Progenitor cell of endocrine pancreas (in vitro differentiated cells): ENCODE measurements around the gene TSPAN15. TPM values are rescaled to one million over a fixed set of nuclear protein-coding genes. Genes with fewer than 3 reads are reported as not detected.
A peak's percentile ranks its signal among the peaks of the same experiment; 100 is the strongest.

Experiments
- DNase-seq: peaks from one replicate; pipeline ENCODE4 v3.0.0; 2021; ENCODE audit warnings: low spot score; ENCODE audit not compliant: unreplicated experiment
- H3K27ac Mint-ChIP-seq: 2 replicates; pipeline ENCODE4 v1.8.0; 2021; ENCODE audit warnings: mild to moderate bottlenecking, moderate library complexity, mixed read lengths
- H3K27me3 Mint-ChIP-seq: 2 replicates; pipeline ENCODE4 v1.8.0; 2021; ENCODE audit warnings: mixed read lengths
- H3K36me3 Mint-ChIP-seq: 2 replicates; pipeline ENCODE4 v1.8.0; 2022; ENCODE audit warnings: mixed read lengths; ENCODE audit not compliant: insufficient read depth
- H3K4me1 Mint-ChIP-seq: 2 replicates; pipeline ENCODE4 v1.8.0; 2021; ENCODE audit warnings: low read depth, mixed read lengths
- H3K4me3 Mint-ChIP-seq: 2 replicates; pipeline ENCODE4 v1.8.0; 2021; ENCODE audit warnings: low read depth, mild to moderate bottlenecking, moderate library complexity, mixed read lengths
- H3K9me3 Mint-ChIP-seq: 2 replicates; pipeline ENCODE4 v1.8.0; 2021; ENCODE audit warnings: low read depth, mixed read lengths
- total RNA-seq: library from RNA; stranded (reverse); gene quantifications from 2 replicates; pipeline ENCODE4 v1.2.1, GENCODE V29; 2021
- TF ChIP-seq, protein P1 (sequence below): fragments of 200-600 bp; sonication (generic); IDR thresholded peaks from one replicate; pipeline ENCODE4 v1.5.0; 2021; ENCODE audit warnings: antibody characterized with exemption, mild to moderate bottlenecking; ENCODE audit not compliant: unreplicated experiment

The TSPAN15 gene
- total RNA-seq, 1 donor from 2014 or later = 14.7 TPM

DNA sequence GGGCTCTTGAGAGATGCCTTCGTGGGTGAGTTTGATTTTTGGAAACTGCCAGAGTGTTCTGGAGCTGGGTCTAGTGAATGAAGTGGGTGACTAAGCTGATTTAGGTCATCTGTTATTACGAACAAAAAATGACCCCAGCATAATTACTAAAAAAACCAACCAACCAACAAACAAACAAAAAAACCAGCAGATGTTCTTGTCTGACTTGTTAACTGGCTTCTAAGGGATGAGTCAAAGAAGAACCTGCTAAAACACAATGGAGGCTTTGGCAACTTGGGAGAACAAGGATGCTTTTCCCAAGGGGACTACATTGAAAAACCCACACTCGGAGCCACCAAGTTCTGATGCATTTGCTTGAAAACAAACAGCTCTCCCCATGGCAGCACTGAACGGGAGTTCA is 46.0 kb upstream of the TSPAN15 start:
- TF ChIP-seq, protein P1, sequence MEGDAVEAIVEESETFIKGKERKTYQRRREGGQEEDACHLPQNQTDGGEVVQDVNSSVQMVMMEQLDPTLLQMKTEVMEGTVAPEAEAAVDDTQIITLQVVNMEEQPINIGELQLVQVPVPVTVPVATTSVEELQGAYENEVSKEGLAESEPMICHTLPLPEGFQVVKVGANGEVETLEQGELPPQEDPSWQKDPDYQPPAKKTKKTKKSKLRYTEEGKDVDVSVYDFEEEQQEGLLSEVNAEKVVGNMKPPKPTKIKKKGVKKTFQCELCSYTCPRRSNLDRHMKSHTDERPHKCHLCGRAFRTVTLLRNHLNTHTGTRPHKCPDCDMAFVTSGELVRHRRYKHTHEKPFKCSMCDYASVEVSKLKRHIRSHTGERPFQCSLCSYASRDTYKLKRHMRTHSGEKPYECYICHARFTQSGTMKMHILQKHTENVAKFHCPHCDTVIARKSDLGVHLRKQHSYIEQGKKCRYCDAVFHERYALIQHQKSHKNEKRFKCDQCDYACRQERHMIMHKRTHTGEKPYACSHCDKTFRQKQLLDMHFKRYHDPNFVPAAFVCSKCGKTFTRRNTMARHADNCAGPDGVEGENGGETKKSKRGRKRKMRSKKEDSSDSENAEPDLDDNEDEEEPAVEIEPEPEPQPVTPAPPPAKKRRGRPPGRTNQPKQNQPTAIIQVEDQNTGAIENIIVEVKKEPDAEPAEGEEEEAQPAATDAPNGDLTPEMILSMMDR = no peak
- H3K9me3 Mint-ChIP-seq = no peaks in the 10 kb centered on the region
- no peak overlapping the region for H3K4me3 Mint-ChIP-seq
- H3K36me3 Mint-ChIP-seq = peaks cover 7% of the 10 kb centered on the region
- DNase-seq = no peak
- peaks cover 12% of the 10 kb centered on the region for H3K27me3 Mint-ChIP-seq
- peaks cover 2% of the 10 kb centered on the region for H3K4me1 Mint-ChIP-seq
- no peak overlapping the region for H3K27ac Mint-ChIP-seq

DNA sequence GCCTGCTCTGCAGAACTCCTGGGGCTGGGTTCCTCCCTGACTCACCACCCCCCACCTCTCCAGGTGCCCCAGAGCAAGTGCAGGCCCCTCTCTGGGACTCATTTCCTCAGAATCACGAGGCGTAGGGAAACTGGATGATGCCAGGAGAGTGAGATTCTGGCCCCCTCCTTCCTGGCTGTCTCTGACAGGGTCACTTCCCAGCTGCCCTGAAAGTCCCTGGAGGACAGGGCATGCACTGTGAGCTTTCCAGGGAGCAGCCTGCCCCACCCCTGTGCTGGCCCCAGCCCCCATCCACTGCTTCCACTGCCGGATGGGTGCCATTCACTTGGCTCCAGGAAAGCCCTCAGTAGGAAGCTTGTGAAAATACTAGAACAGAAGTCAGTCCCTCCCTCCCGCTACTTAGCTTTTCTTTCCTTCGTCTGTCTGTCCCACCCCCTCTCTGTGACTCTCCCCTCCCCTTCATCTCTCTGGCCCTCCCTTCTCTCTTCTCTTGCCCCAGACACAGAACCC is 44.9 kb upstream of the TSPAN15 start:
- Mint-ChIP-seq H3K4me3 (no peak overlapping the region), H3K27ac (peak overlapping the region; percentile 51), H3K9me3 (no peaks in the 10 kb centered on the region), H3K27me3 (peaks cover 18% of the 10 kb centered on the region), H3K4me1 (peaks cover 2% of the 10 kb centered on the region), H3K36me3 (peaks cover 2% of the 10 kb centered on the region)
- TF ChIP-seq, protein P1 = no peak
- DNase-seq = no peak

GRCh38 chr10:69406816-69407580 is 44.3 kb upstream of the TSPAN15 start:
- Mint-ChIP-seq H3K4me3 (no peak overlapping the region), H3K36me3 (no peaks in the 10 kb centered on the region), H3K4me1 (peaks cover 2% of the 10 kb centered on the region), H3K27me3 (peaks cover 21% of the 10 kb centered on the region), H3K9me3 (no peaks in the 10 kb centered on the region), H3K27ac (no peak overlapping the region)
- TF ChIP-seq, protein P1 = no peak
- no peak for DNase-seq

GRCh38 chr10:69407621-69408301 is 43.5 kb upstream of the TSPAN15 start:
- H3K27me3 Mint-ChIP-seq = peaks cover 21% of the 10 kb centered on the region
- no peaks in the 10 kb centered on the region for H3K9me3 Mint-ChIP-seq
- TF ChIP-seq, protein P1 = peak; percentile 37
- H3K36me3 Mint-ChIP-seq = no peaks in the 10 kb centered on the region
- no peak for DNase-seq
- no peak overlapping the region for H3K4me3 Mint-ChIP-seq
- peaks cover 2% of the 10 kb centered on the region for H3K4me1 Mint-ChIP-seq
- no peak overlapping the region for H3K27ac Mint-ChIP-seq

DNA sequence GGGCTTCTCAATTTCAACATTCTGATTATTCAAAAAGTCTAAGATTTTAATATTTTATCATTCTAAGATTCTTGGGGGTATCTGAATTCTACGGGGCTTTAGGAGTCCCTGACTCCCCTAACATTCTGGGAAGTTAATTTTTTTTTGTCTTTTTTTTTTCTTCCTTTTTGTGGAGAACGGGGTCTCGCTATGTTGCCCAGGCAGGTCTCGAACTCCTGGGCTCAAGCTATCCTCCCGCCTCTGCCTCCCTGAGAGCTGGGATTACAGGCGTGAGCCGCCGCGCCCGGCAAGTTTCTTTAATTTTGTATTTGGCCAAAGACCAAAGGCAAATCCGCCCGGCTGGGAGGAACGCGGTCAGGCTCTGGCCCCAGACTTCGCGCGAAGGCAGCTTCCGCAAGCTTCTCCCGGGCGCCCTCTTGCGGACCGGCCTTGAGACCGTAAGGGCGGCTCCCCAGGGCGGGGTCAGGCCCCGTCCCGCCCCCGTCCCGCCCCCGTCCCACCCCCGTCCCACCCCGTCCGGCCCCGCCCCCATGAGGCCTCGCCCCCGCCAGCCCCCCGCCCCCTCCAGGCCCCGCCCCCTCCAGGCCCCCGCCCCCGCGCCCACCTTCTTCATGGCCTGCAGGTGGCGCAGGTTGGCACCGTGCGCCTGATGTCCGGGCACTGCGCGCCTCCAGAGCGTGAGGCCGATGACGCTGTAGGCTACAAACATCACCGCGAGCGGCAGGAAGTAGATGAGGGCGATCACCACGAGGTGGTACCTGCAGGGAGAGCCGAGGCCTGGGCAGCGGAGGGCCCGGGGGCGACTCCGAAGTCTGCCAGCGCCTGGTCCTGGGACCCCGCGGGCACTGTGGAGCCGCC is 42.7 kb upstream of the TSPAN15 start:
- Mint-ChIP-seq H3K27ac (peak overlapping the region; percentile 59), H3K9me3 (no peaks in the 10 kb centered on the region), H3K27me3 (peaks cover 21% of the 10 kb centered on the region)

More for the DNA sequence above, 42.7 kb upstream of the TSPAN15 start:
- TF ChIP-seq, protein P1 = peak; percentile 83
- Mint-ChIP-seq H3K36me3 (no peaks in the 10 kb centered on the region), H3K4me1 (peaks cover 2% of the 10 kb centered on the region), H3K4me3 (peak overlapping the region; percentile 35)
- DNase-seq = peak; percentile 91
